Measurements from ENCODE around the gene RHOBTB1.

RHOBTB1 gene

DNA sequence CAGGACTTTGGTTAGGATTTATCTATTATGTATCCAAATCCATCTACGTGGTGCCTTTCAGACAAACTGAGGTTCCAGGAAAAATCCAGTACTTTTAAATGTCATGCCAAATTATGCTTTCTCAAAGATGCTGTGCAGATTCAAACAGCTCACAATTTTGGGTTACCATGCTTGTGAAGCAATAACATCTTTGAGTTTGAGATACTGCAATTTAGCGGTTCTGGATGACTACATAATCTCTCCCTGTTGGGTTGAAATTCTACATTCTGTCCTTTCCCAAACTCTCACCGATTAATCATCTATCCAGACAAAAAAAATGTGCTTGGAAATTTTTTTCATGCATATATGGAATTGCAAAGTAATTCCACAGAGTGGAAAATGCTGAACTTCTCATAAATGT is 3.5 kb downstream of the RHOBTB1 start:
- no peak overlapping the region for H3K4me3 ChIP-seq (ENCODE audit: low read depth, low read length)
- TF ChIP-seq CTCF (IDR thresholded peaks at IDR 0.05; ENCODE audit: low read depth, low read length) = no peak

GRCh38 chr10:60937784-60938654 is 6.0 kb downstream of the RHOBTB1 start:
- TF ChIP-seq CTCF (IDR thresholded peaks at IDR 0.05; ENCODE audit: low read depth, low read length) = no peak
- no peak overlapping the region for H3K4me3 ChIP-seq (ENCODE audit: low read depth, low read length)

GRCh38 chr10:60937022-60937421 is 7.0 kb downstream of the RHOBTB1 start:
- no peak for TF ChIP-seq CTCF (IDR thresholded peaks at IDR 0.05; ENCODE audit: low read depth, low read length)
- no peak overlapping the region for H3K4me3 ChIP-seq (ENCODE audit: low read depth, low read length)

GRCh38 chr10:60934215-60935175 is 9.5 kb downstream of the RHOBTB1 start:
- no peak overlapping the region for H3K4me3 ChIP-seq (ENCODE audit: low read depth, low read length)

DNA sequence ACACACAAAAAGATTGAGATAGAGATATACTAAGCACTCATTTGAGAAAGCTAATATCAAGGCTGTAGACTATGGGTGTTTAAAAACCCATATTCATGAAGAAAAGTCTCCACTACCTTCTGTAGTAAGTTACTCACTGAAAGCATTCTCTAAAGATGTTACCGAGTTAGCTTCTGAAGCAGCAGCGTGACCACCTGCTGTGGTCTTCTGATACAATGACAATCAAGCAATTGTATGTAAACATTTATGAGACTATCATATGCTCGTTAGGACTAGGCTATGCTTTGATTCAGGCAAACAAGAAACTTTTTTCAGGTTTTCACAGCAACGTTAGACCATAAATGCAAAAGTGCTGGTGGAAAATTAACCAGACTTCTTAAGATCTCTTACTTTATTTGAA is 11.2 kb downstream of the RHOBTB1 start:
- no peak overlapping the region for H3K4me3 ChIP-seq (ENCODE audit: low read depth, low read length)
- TF ChIP-seq CTCF (IDR thresholded peaks at IDR 0.05; ENCODE audit: low read depth, low read length) = no peak

More at GRCh38 chr10:60934215-60935175, 9.5 kb downstream of the RHOBTB1 start:
- TF ChIP-seq CTCF (IDR thresholded peaks at IDR 0.05; ENCODE audit: low read depth, low read length) = no peak

GRCh38 chr10:60930237-60930636 is 13.7 kb downstream of the RHOBTB1 start:
- no peak for TF ChIP-seq CTCF (IDR thresholded peaks at IDR 0.05; ENCODE audit: low read depth, low read length)
- no peak overlapping the region for H3K4me3 ChIP-seq (ENCODE audit: low read depth, low read length)
